HG03354 (cell line): ENCODE measurements around the gene POLR2J3.
"Not testable (repeated sequence)": the region's sequence is repeated elsewhere in the genome, so short reads cannot be mapped to it uniquely, and the experiment has no call there.

Experiments used
- ATAC-seq: cut with Tn5 transposase; IDR thresholded peaks from one replicate; pipeline ENCODE4 v1.9.1; 2021; ENCODE audit warnings: mild to moderate bottlenecking; ENCODE audit not compliant: unreplicated experiment, poor library complexity, severe bottlenecking

POLR2J3 gene

GRCh38 chr7:102527822-102528793, 44.3 kb downstream of the POLR2J3 start:
- ATAC-seq = not testable (repeated sequence)

GRCh38 chr7:102527182-102527581, 45.2 kb downstream of the POLR2J3 start:
- not testable (repeated sequence) for ATAC-seq

- ATAC-seq = not testable (repeated sequence)
These were observed 47.6 kb downstream of the POLR2J3 start for GRCh38 chr7:102524803-102525202.

GRCh38 chr7:102520797-102521196, 51.6 kb downstream of the POLR2J3 start:
- ATAC-seq = not testable (repeated sequence)

- peak; percentile 68 for ATAC-seq
These were observed 54.7 kb downstream of the POLR2J3 start, which contains the start of gene RASA4B for GRCh38 chr7:102517550-102518147. Gene RASA4B (minus strand): TSS chr7:102517777. CDS start chr7:102517710, 67 bp downstream.
